SU-DHL-6 (cell line): ENCODE measurements around the gene MRGPRF.

Experiments used
- EZH2phosphoT487 ChIP-seq: fragments of 200-600 bp; sonication (generic), shearing (Covaris generic); conservative IDR thresholded peaks from 2 replicates; pipeline ENCODE4 v1.6.1; 2018; ENCODE audit warnings: mild to moderate bottlenecking, antibody characterized with exemption, low read length, moderate library complexity, mixed read lengths
- TF ChIP-seq, protein P1 (sequence below): fragments of 200-600 bp; sonication (generic); IDR thresholded peaks from one replicate; pipeline ENCODE4 v1.5.1; 2017; ENCODE audit warnings: antibody characterized with exemption, mild to moderate bottlenecking, low read length, moderate library complexity; ENCODE audit not compliant: insufficient read depth, poor library complexity, severe bottlenecking

DNA sequence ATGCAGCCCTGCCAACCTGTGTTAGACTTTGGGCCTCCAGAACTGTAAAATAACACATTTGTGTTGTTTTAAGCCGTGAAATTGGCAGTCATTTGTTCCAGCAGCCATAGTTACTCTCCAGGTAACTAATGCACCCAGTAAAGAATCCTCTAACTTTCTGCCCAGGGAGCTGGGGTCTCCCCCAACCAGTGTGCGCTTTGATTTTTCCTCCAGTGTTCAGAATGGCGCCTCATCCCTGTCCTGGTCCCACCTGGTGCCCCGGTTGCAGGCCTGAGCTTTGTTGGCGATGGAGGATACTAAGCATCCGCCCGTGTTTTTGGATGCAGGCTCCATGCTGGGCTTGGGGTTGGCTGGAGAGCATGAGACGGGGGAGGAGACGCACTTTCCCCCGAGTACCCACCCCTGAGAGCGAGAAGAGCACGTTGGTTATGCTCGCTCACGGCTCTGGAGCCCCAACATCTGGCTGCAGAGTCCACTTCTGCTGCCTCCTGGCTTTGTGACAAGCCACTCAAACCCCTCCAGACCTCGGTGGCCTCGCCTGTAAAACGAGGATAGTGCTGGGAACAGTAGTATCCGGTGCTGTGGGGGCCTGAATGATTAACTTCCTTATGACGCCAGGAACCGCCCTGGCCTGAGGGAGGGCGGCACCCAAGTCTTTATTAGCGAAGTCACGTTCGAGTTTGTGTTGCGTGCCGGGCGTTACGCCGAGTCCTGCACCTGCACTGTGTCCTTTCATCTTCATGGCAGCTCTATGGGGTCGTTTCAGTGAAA lies 58.0 kb downstream of the MRGPRF start:
- TF ChIP-seq, protein P1, sequence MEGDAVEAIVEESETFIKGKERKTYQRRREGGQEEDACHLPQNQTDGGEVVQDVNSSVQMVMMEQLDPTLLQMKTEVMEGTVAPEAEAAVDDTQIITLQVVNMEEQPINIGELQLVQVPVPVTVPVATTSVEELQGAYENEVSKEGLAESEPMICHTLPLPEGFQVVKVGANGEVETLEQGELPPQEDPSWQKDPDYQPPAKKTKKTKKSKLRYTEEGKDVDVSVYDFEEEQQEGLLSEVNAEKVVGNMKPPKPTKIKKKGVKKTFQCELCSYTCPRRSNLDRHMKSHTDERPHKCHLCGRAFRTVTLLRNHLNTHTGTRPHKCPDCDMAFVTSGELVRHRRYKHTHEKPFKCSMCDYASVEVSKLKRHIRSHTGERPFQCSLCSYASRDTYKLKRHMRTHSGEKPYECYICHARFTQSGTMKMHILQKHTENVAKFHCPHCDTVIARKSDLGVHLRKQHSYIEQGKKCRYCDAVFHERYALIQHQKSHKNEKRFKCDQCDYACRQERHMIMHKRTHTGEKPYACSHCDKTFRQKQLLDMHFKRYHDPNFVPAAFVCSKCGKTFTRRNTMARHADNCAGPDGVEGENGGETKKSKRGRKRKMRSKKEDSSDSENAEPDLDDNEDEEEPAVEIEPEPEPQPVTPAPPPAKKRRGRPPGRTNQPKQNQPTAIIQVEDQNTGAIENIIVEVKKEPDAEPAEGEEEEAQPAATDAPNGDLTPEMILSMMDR = no peak
- TF ChIP-seq EZH2phosphoT487 = no peak
